Breast epithelium (tissue), 3 donors: ENCODE data around the gene OR8J1.

ENCODE experiments used
- POLR2A ChIP-seq: fragments of 450-650 bp; IDR thresholded peaks from one replicate; pipeline ENCODE4 v1.6.1; 2016; ENCODE audit warnings: antibody characterized with exemption, mild to moderate bottlenecking, moderate library complexity
- POLR2AphosphoS5 ChIP-seq, 3 donors: sonication (generic); formaldehyde crosslinking; IDR thresholded peaks; one replicate each; pipeline ENCODE4 v1.6.1; 2017; ENCODE audit warnings: antibody characterized with exemption in 3 of 3
- TF ChIP-seq, protein P1 (sequence below), 3 donors: fragments of 450-650 bp; IDR thresholded peaks; one replicate each; pipeline ENCODE4 v1.5.1; 2016 to 2017; ENCODE audit warnings: antibody characterized with exemption in 3 of 3, mild to moderate bottlenecking in 3 of 3, moderate library complexity in 3 of 3

DNA sequence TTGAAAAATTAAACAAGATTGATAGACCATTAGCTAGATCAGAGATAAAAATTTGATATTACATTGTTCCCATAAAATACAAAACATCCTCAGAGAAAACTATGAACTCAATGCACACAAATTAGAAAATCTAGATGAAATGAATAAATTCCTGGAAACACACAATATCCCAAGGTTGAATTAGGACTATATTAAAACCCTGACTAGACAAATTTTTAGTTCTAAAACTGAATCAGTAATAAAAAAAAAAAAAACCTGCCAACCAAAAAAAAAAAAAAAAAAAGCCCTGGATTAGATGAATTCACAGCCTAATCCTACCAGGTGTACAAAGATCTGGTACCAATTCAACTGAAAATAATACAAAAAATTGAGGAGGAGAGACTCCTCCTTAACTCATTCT lies 13.8 kb upstream of the OR8J1 start:
- TF ChIP-seq, protein P1, sequence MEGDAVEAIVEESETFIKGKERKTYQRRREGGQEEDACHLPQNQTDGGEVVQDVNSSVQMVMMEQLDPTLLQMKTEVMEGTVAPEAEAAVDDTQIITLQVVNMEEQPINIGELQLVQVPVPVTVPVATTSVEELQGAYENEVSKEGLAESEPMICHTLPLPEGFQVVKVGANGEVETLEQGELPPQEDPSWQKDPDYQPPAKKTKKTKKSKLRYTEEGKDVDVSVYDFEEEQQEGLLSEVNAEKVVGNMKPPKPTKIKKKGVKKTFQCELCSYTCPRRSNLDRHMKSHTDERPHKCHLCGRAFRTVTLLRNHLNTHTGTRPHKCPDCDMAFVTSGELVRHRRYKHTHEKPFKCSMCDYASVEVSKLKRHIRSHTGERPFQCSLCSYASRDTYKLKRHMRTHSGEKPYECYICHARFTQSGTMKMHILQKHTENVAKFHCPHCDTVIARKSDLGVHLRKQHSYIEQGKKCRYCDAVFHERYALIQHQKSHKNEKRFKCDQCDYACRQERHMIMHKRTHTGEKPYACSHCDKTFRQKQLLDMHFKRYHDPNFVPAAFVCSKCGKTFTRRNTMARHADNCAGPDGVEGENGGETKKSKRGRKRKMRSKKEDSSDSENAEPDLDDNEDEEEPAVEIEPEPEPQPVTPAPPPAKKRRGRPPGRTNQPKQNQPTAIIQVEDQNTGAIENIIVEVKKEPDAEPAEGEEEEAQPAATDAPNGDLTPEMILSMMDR (IDR thresholded peaks at IDR 0.05) = no peak
- TF ChIP-seq POLR2A (no peak), POLR2AphosphoS5 (IDR thresholded peaks at IDR 0.05) (no peak)
